Measurements from ENCODE around the gene PKDCC.

DNA sequence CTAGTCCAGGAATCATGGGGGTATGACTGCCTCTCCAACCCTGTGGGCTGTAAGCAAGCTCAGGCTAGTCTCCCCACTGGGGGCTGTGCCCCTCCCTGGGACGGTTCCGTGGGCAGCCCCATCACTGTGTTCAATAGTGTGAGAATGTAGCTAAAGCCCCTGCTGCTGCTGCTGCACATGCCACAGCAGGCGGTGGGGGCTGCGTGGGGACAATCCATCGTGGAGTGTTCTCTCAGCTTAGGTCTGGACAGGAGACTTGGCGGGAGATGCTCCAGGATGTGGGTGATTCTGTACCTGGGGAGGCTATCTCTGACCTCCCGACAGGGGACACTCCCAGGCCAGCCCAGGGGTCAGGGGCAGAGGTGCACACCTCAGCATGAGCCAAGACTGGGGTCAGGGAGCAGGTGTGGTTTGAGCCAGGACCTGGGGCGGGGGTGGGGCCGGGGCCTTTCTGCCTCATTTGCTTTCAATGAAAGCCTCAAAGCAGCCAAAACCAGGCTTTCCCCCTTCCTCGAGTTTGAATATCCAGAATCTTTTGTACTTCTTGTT lies 10.2 kb downstream of the PKDCC start:
- TF ChIP-seq POLR2A (IDR thresholded peaks at IDR 0.05) = no peak
- TF ChIP-seq, protein P1, sequence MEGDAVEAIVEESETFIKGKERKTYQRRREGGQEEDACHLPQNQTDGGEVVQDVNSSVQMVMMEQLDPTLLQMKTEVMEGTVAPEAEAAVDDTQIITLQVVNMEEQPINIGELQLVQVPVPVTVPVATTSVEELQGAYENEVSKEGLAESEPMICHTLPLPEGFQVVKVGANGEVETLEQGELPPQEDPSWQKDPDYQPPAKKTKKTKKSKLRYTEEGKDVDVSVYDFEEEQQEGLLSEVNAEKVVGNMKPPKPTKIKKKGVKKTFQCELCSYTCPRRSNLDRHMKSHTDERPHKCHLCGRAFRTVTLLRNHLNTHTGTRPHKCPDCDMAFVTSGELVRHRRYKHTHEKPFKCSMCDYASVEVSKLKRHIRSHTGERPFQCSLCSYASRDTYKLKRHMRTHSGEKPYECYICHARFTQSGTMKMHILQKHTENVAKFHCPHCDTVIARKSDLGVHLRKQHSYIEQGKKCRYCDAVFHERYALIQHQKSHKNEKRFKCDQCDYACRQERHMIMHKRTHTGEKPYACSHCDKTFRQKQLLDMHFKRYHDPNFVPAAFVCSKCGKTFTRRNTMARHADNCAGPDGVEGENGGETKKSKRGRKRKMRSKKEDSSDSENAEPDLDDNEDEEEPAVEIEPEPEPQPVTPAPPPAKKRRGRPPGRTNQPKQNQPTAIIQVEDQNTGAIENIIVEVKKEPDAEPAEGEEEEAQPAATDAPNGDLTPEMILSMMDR (IDR thresholded peaks at IDR 0.05) = no peak

Measured in body of pancreas (tissue), 4 donors.